K562 (cell line): ENCODE data around the gene TBL1X. TPM values are rescaled to one million over a fixed set of nuclear protein-coding genes. Genes with fewer than 3 reads are reported as not detected.

Source experiments
- ATAC-seq: fragments of 200-7000 bp; cut with Tn5 transposase; 3 replicates; pipeline ENCODE4 v1.9.1; 2020; ENCODE audit warnings: moderate library complexity
- BruUV-seq: library from RNA; stranded (reverse); fragments of 400-500 nt; replicated peaks from 2 replicates; lab custom pipeline; 2021; lab: Mats Ljungman, UMichigan
- CTCF ChIA-PET: fragments of 300-600 bp; formaldehyde crosslinking; extraction: SDS; loops from one replicate; lab custom pipeline; 2021; ENCODE audit warnings: low intra/inter-chr PET ratio; lab: Yijun Ruan, JAX
- POLR2A ChIA-PET: fragments of 300-600, 350-650 bp; sonication (Branson Sonifier 250); formaldehyde crosslinking; extraction: SDS; loops from one replicate; lab custom pipeline; 2021; ENCODE audit warnings: antibody characterized with exemption, inconsistent platforms; lab: Yijun Ruan, JAX
- DNase-seq, 4 experiments: peaks; one replicate each; pipeline versions ENCODE4 v3.0.0 to v3.0.0-alpha.2; 2011 to 2018; ENCODE audit warnings: low spot score in 3 of 4, mixed read lengths in 3 of 4; ENCODE audit errors: extremely low read depth in 1 of 4
- FAIRE-seq: peaks from 2 replicates; lab custom pipeline; 2011; peaks lifted over from hg19 to GRCh38; lab: Jason Lieb, UNC
- H2AFZ ChIP-seq: 2 replicates; pipeline ENCODE4 v1.6.0; 2011; ENCODE audit warnings: low read depth, low read length, control low read depth, inconsistent platforms
- H3K27ac ChIP-seq: fragments of 200-600 bp; 3 replicates; pipeline ENCODE4 v1.8.0; 2011; ENCODE audit warnings: low read depth, mild to moderate bottlenecking, control low read depth, inconsistent platforms, low read length, moderate library complexity, mixed read lengths; ENCODE audit errors: extremely low read depth
- H3K27me3 ChIP-seq, 2 experiments: fragments of 300-600 bp in 1 of 2; 2 replicates in 1 of 2; 3 replicates in 1 of 2; pipeline versions ENCODE4 v1.6.0 to v1.8.0; 2011; ENCODE audit warnings: inconsistent platforms in 2 of 2, low read length in 2 of 2, mild to moderate bottlenecking in 1 of 2, mixed read lengths in 1 of 2, moderate library complexity in 1 of 2; ENCODE audit not compliant: control insufficient read depth in 2 of 2, insufficient read depth in 2 of 2
- H3K36me3 ChIP-seq: fragments of 300-600 bp; 3 replicates; pipeline ENCODE4 v1.8.0; 2011; ENCODE audit warnings: mild to moderate bottlenecking, low read length, inconsistent platforms; ENCODE audit not compliant: control insufficient read depth, insufficient read depth
- H3K4me1 ChIP-seq, 2 experiments: fragments of 200-600 bp in 1 of 2; replicated peaks in 1 of 2; 2 replicates in 1 of 2; 3 replicates in 1 of 2; pipeline versions ENCODE4 v1.5.1 to v1.8.0; 2011; ENCODE audit warnings: inconsistent platforms in 2 of 2, low read length in 2 of 2, mild to moderate bottlenecking in 1 of 2, mixed read lengths in 1 of 2, moderate library complexity in 1 of 2; ENCODE audit not compliant: control insufficient read depth in 2 of 2, insufficient read depth in 2 of 2
- H3K4me2 ChIP-seq: 2 replicates; pipeline ENCODE4 v1.6.1; 2011; ENCODE audit warnings: low read length, control low read depth, inconsistent platforms, mixed read lengths; ENCODE audit not compliant: insufficient read depth
- H3K4me3 ChIP-seq: fragments of 200-600 bp; sonication (generic), shearing (Covaris generic); 2 replicates; pipeline ENCODE4 v1.5.1; 2016; ENCODE audit warnings: control low read depth, inconsistent platforms
- H3K79me2 ChIP-seq: fragments of 200-600 bp; 3 replicates; pipeline ENCODE4 v1.8.0; 2011; ENCODE audit warnings: low read length, inconsistent platforms; ENCODE audit not compliant: control insufficient read depth, insufficient read depth
- H3K9ac ChIP-seq, 2 experiments: 2 replicates each; pipeline versions ENCODE4 v1.6.0 to v1.6.1; 2011; ENCODE audit warnings: low read depth in 2 of 2, low read length in 2 of 2, control low read depth in 1 of 2, inconsistent platforms in 1 of 2, mild to moderate bottlenecking in 1 of 2, mixed read lengths in 1 of 2; ENCODE audit not compliant: insufficient read depth in 1 of 2
- H3K9me1 ChIP-seq: one replicate; pipeline ENCODE4 v1.6.0; 2011; ENCODE audit warnings: inconsistent platforms, mild to moderate bottlenecking, low read length, moderate library complexity; ENCODE audit not compliant: control insufficient read depth, insufficient read depth
- H3K9me3 ChIP-seq: replicated peaks from 2 replicates; pipeline ENCODE4 v1.5.1; 2011; ENCODE audit warnings: low read depth, low read length, inconsistent platforms; ENCODE audit not compliant: control insufficient read depth, insufficient read depth
- H4K20me1 ChIP-seq: replicated peaks from 2 replicates; pipeline ENCODE4 v1.6.1; 2011; ENCODE audit warnings: low read length, inconsistent platforms, mixed read lengths; ENCODE audit not compliant: control insufficient read depth, insufficient read depth
- CBFA2T3 ChIP-seq: fragments of 450-650 bp; IDR thresholded peaks from 2 replicates; pipeline ENCODE4 v1.6.1; 2017
- MYC ChIP-seq, 2 experiments: fragments of 250-450 bp in 1 of 2; sonication (Bioruptor Pico) in 1 of 2; IDR thresholded peaks; 2 replicates each; pipeline versions ENCODE4 v1.5.1 to v1.6.1; 2012 to 2021; ENCODE audit warnings: low read depth in 2 of 2, borderline replicate concordance in 1 of 2, improper control_type of control experiment in 1 of 2, low read length in 1 of 2, mild to moderate bottlenecking in 1 of 2, moderate library complexity in 1 of 2
- ZBTB33 ChIP-seq: sonication (generic); formaldehyde crosslinking; IDR thresholded peaks from 2 replicates; pipeline ENCODE4 v1.8.1; 2023; ENCODE audit warnings: mild to moderate bottlenecking, missing genetic modification reagents
- ZNF184 ChIP-seq: sonication (generic); formaldehyde crosslinking; IDR thresholded peaks from 2 replicates; pipeline ENCODE4 v1.5.0; 2020; ENCODE audit warnings: missing genetic modification reagents
- WGBS: fragments of 100-300 bp; shearing (Covaris generic); methylation state at CpG from one replicate; pipeline ENCODE4 v1.1.6; 2016; ENCODE audit warnings: low coverage, mixed read lengths; ENCODE audit not compliant: insufficient coverage; ENCODE audit errors: missing lambda C conversion rate; 5-methylcytosine and 5-hydroxymethylcytosine counted together
- in situ Hi-C: fragments of 300-500 bp; cut with MboI; formaldehyde crosslinking; loops from 4 replicates; pipeline ENCODE4 v1.15.0; 2018; ENCODE audit warnings: inconsistent platforms, mixed read lengths
- intact Hi-C: fragments of 100-400 bp; cut with micrococcal nuclease; formaldehyde crosslinking; loops from 2 replicates; pipeline ENCODE4 v1.14.2; 2022
- polyA plus RNA-seq, 8 experiments: library from polyadenylated mRNA; depleted of rRNA in 4 of 8; stranded (reverse) in 5 of 8; unstranded in 3 of 8; fragments of >200 nt; fragmentation: Nextera tagmentation in 2 of 8; fragmentation: Illumina TruSeq in 1 of 8; extraction: Ambion mirVana in 2 of 8; extraction: Trizol in 1 of 8; gene quantifications; 2 replicates each; pipeline versions ENCODE4 v1.2.1 to v1.2.3, GENCODE V29; 2011 to 2014; ENCODE audit warnings: inconsistent platforms in 1 of 8, missing spikeins in 1 of 8
- total RNA-seq, 7 experiments: library from RNA; depleted of rRNA in 6 of 7; stranded (reverse); fragments of >200 nt in 6 of 7; fragmentation: Illumina TruSeq in 2 of 7; extraction: Trizol in 2 of 7; gene quantifications; 2 replicates each; pipeline versions ENCODE4 v1.2.1 to v1.2.3, GENCODE V29; 2011 to 2021; ENCODE audit warnings: low replicate concordance in 1 of 7

Gene TBL1X
- total and polyA plus RNA-seq, 9 of the 15 experiments (the other 6 are each of a cell fraction or from before 2014, with no cell fraction given) = 6.0 to 49.6 (median 19.7) TPM

GRCh38 chrX:9492901-9493300 lies 28.0 kb downstream of the TBL1X start:
- no peaks in the 10 kb centered on the region for H3K27me3 ChIP-seq
- peaks cover 90% of the 10 kb centered on the region for H3K79me2 ChIP-seq
- peaks cover 5% of the 10 kb centered on the region for H3K9me1 ChIP-seq
- no peak overlapping the region for H3K27ac ChIP-seq
- in situ Hi-C loops (no loop called here), intact Hi-C loops (no loop called here)
- H4K20me1 ChIP-seq = peaks cover 20% of the 10 kb centered on the region
- CTCF ChIA-PET = no interaction called here
- DNase-seq (peak in 1 of 4 experiments; percentile 14), ATAC-seq (peak; percentile 45), FAIRE-seq (peak; percentile 82)
- no peaks in the 10 kb centered on the region for H3K9me3 ChIP-seq
- no peak overlapping the region for H3K4me2 ChIP-seq
- BruUV-seq = no TSS peak
- no peak for TF ChIP-seq MYC (IDR thresholded peaks at IDR 0.05; ENCODE audit: low read depth, low read length)
- TF ChIP-seq MYC (CRISPR knock-in tag; IDR thresholded peaks at IDR 0.05; ENCODE audit: borderline replicate concordance, low read depth) = no peak
- TF ChIP-seq CBFA2T3 = 0 out of 2 replicates have a peak, but pooled peaks have one; percentile 31
- H3K4me3 ChIP-seq = no peak overlapping the region
- H2AFZ ChIP-seq = no peak overlapping the region
- no CpG with 5 or more reads among the region's 2 CpGs for WGBS
- H3K9ac ChIP-seq = no peak overlapping the region
- POLR2A ChIA-PET = interaction anchor here (0.8 kb wide), 1 partner anchor 10 kb away, joined by 3 read pairs; no protein-coding TSS in a partner anchor
- H3K36me3 ChIP-seq = peaks cover 10% of the 10 kb centered on the region; the same call in 1 of the 3 replicates
- H3K4me1 ChIP-seq = peaks cover 7 to 37% of the 10 kb centered on the region in 2 experiments; a peak in 3 of 5 replicates

- no peak for FAIRE-seq
- Histone ChIP-seq H3K27me3 (no peaks in the 10 kb centered on the region), H3K4me1 (peaks cover 10 to 37% of the 10 kb centered on the region in 2 experiments; a peak in 3 of 5 replicates), H3K9me1 (peaks cover 5% of the 10 kb centered on the region), H3K4me2 (no peak overlapping the region), H2AFZ (no peak overlapping the region), H3K27ac (no peak overlapping the region), H3K79me2 (peaks cover 91% of the 10 kb centered on the region), H3K36me3 (0 out of 3 replicates have a peak, but pooled peaks cover 10% of the 10 kb centered on the region), H3K9me3 (no peaks in the 10 kb centered on the region), H4K20me1 (peaks cover 26% of the 10 kb centered on the region), H3K4me3 (no peak overlapping the region), H3K9ac (no peak overlapping the region)
- TF ChIP-seq ZBTB33 (CRISPR knock-in tag) = peak; percentile 24; the same call in 1 of the 2 replicates
- TF ChIP-seq ZNF184 (CRISPR knock-in tag) = no peak
- in situ Hi-C loops = no loop called here
- WGBS = 82% methylated on average over 5 of the region's 5 CpGs
- DNase-seq = no peak
- no peak for ATAC-seq
- CTCF ChIA-PET = no interaction called here
- BruUV-seq = no TSS peak
- intact Hi-C loops = no loop called here
- POLR2A ChIA-PET = no interaction called here
Observed at GRCh38 chrX:9493936-9494335, 29.1 kb downstream of the TBL1X start.
